ENCODE measurements around the gene CNOT2. TPM values are rescaled to one million over a fixed set of nuclear protein-coding genes. Genes with fewer than 3 reads are reported as not detected.

Gene CNOT2
- total RNA-seq, 1 experiment from 2014 or later, result 64.7 TPM

DNA sequence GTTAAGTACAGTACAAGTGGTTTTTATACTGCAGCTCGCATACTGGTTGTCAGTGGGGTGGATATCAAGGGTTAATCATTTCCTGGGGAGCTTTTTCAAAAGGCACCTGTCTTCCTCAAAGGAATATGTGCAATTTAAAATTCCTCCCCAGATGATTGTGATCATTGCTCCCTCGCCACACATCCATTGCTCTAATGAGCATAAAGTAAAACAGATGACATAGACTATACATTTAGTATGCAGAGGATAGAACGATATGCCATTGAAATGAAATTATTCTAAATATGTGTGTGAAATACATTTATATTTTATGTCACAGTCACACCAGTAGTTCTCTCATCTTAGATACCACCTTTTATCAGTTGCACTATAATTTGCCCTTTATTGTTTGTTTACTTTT, 86.5 kb downstream of the CNOT2 start (continued):
- no peak for TF ChIP-seq AFF4 (CRISPR knock-in tag; IDR thresholded peaks at IDR 0.05; ENCODE audit: borderline replicate concordance)
- no peak for TF ChIP-seq SMAD4 (CRISPR knock-in tag; IDR thresholded peaks at IDR 0.05)
- TF ChIP-seq, protein P1, sequence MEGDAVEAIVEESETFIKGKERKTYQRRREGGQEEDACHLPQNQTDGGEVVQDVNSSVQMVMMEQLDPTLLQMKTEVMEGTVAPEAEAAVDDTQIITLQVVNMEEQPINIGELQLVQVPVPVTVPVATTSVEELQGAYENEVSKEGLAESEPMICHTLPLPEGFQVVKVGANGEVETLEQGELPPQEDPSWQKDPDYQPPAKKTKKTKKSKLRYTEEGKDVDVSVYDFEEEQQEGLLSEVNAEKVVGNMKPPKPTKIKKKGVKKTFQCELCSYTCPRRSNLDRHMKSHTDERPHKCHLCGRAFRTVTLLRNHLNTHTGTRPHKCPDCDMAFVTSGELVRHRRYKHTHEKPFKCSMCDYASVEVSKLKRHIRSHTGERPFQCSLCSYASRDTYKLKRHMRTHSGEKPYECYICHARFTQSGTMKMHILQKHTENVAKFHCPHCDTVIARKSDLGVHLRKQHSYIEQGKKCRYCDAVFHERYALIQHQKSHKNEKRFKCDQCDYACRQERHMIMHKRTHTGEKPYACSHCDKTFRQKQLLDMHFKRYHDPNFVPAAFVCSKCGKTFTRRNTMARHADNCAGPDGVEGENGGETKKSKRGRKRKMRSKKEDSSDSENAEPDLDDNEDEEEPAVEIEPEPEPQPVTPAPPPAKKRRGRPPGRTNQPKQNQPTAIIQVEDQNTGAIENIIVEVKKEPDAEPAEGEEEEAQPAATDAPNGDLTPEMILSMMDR (IDR thresholded peaks at IDR 0.05), result no peak
- TF ChIP-seq, protein P2, sequence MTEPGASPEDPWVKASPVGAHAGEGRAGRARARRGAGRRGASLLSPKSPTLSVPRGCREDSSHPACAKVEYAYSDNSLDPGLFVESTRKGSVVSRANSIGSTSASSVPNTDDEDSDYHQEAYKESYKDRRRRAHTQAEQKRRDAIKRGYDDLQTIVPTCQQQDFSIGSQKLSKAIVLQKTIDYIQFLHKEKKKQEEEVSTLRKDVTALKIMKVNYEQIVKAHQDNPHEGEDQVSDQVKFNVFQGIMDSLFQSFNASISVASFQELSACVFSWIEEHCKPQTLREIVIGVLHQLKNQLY (CRISPR knock-in tag; IDR thresholded peaks at IDR 0.05), result no peak
- TF ChIP-seq ZNF281 (CRISPR knock-in tag; IDR thresholded peaks at IDR 0.05), result no peak
- no peak for TF ChIP-seq MXD4 (CRISPR knock-in tag; IDR thresholded peaks at IDR 0.05; ENCODE audit: borderline replicate concordance)
- no peak for TF ChIP-seq PREB (CRISPR knock-in tag; IDR thresholded peaks at IDR 0.05; ENCODE audit: borderline replicate concordance)

DNA sequence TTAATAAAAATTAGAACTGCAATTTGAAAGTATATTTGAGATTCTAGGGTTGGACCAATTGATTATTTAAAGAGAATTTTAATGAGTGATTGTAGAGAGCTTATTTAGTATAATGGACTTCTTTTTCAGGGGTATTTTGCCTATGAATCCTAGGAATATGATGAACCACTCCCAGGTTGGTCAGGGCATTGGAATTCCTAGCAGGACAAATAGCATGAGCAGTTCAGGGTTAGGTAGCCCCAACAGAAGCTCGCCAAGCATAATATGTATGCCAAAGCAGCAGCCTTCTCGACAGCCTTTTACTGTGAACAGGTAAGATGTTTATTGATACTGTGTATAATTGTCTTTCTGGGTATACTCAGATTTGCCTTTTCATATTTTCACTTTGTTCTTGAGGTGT, 86.9 kb downstream of the CNOT2 start:
- DNase-seq (ENCODE audit: low spot score) (no peak), ATAC-seq (no peak)
- peak overlapping the region; percentile 2; the same call in 1 of the 2 replicates for H3K27ac Mint-ChIP-seq
- no peaks in the 10 kb centered on the region; the same call in 1 of the 2 replicates for H3K9me3 Mint-ChIP-seq
- H3K36me3 Mint-ChIP-seq, result no peaks in the 10 kb centered on the region
- H3K4me1 Mint-ChIP-seq, result peaks cover 57% of the 10 kb centered on the region
- no peaks in the 10 kb centered on the region for H3K27me3 Mint-ChIP-seq (ENCODE audit: low read depth)
- CTCF ChIA-PET, result no interaction called here
- POLR2A ChIA-PET, result no interaction called here
- no peak overlapping the region for H3K4me3 Mint-ChIP-seq
- TF ChIP-seq GRHL2 (CRISPR knock-in tag; IDR thresholded peaks at IDR 0.05; ENCODE audit: insufficient replicate concordance, severe bottlenecking) (no peak), SMAD3 (CRISPR knock-in tag; IDR thresholded peaks at IDR 0.05; ENCODE audit: borderline replicate concordance) (no peak), HMGA2 (CRISPR knock-in tag; IDR thresholded peaks at IDR 0.05) (no peak), SP1 (CRISPR knock-in tag; conservative IDR thresholded peaks at IDR 0.05) (no peak), NR3C1 (CRISPR knock-in tag; conservative IDR thresholded peaks at IDR 0.05; ENCODE audit: low read depth) (no peak), TEAD1 (CRISPR knock-in tag; IDR thresholded peaks at IDR 0.05) (no peak), ATF1 (CRISPR knock-in tag; IDR thresholded peaks at IDR 0.05) (no peak), PRDM15 (CRISPR knock-in tag; IDR thresholded peaks at IDR 0.05) (no peak), USF1 (CRISPR knock-in tag; IDR thresholded peaks at IDR 0.05) (no peak)
- TF ChIP-seq, protein P3, sequence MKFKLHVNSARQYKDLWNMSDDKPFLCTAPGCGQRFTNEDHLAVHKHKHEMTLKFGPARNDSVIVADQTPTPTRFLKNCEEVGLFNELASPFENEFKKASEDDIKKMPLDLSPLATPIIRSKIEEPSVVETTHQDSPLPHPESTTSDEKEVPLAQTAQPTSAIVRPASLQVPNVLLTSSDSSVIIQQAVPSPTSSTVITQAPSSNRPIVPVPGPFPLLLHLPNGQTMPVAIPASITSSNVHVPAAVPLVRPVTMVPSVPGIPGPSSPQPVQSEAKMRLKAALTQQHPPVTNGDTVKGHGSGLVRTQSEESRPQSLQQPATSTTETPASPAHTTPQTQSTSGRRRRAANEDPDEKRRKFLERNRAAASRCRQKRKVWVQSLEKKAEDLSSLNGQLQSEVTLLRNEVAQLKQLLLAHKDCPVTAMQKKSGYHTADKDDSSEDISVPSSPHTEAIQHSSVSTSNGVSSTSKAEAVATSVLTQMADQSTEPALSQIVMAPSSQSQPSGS (CRISPR knock-in tag; IDR thresholded peaks at IDR 0.05; ENCODE audit: borderline replicate concordance, low read depth), result no peak
- TF ChIP-seq, protein P4, sequence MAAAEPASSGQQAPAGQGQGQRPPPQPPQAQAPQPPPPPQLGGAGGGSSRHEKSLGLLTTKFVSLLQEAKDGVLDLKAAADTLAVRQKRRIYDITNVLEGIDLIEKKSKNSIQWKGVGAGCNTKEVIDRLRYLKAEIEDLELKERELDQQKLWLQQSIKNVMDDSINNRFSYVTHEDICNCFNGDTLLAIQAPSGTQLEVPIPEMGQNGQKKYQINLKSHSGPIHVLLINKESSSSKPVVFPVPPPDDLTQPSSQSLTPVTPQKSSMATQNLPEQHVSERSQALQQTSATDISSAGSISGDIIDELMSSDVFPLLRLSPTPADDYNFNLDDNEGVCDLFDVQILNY (CRISPR knock-in tag; IDR thresholded peaks at IDR 0.05), result no peak
